Measurements from ENCODE around the gene PLSCR4.

PLSCR4 gene

DNA sequence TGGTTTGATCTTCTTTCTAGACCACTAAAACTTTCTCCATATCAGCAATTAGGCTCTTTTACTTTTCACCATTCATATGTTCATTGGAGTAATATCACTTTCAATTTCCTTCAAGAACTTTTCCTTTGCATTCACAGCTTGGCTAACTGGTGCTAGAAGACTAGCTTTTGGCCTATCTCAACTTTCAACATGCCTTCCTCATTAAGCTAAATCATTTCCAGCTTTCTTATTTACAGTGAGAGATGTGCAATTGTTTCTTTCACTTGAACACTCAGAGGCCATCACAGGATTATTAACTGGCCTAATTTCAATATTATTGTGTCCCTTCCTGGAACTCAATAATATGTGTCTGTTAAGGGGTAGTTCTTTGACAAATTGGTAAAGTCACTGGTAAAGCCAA is 47.1 kb downstream of the PLSCR4 start:
- TF ChIP-seq, protein P1, sequence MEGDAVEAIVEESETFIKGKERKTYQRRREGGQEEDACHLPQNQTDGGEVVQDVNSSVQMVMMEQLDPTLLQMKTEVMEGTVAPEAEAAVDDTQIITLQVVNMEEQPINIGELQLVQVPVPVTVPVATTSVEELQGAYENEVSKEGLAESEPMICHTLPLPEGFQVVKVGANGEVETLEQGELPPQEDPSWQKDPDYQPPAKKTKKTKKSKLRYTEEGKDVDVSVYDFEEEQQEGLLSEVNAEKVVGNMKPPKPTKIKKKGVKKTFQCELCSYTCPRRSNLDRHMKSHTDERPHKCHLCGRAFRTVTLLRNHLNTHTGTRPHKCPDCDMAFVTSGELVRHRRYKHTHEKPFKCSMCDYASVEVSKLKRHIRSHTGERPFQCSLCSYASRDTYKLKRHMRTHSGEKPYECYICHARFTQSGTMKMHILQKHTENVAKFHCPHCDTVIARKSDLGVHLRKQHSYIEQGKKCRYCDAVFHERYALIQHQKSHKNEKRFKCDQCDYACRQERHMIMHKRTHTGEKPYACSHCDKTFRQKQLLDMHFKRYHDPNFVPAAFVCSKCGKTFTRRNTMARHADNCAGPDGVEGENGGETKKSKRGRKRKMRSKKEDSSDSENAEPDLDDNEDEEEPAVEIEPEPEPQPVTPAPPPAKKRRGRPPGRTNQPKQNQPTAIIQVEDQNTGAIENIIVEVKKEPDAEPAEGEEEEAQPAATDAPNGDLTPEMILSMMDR (IDR thresholded peaks at IDR 0.05; ENCODE audit: insufficient read depth, missing control alignments), result no peak
- FAIRE-seq (no peak), DNase-seq (ENCODE audit: insufficient read length, low spot score) (no peak)

DNA sequence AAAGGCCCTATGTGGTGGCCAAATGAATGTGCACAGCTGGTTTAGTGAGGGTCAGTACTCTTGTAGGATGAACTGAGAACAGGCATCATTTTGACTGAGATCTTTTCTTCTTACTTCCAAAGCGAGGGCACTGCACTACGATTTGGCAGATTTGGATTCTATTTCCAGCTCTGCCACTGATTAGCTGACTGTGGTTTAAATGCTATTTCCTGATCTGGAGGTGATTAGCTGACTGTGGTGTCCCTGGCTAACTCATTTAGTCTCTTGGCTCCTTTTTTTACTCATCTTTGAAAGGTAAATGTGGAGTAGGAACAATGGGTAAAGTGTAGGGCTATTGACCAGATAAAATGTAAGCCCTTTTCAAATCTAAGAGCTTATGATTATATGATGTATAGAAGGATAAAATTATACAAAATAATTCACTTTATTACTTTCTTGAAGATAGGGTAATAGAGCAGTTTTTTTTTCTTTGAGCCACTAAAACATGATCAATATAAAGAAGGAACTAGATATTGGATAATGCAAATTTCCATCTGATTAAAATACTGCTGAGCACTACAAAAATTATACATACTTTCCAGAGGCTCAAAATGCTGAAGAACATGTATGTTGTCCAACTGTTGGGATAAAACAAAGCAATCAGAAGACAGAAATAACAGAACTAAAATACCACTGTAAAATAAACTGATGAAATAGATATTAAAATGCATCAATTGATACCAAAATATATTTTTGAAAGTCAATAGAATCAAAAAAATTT is 50.3 kb downstream of the PLSCR4 start:
- no peak for FAIRE-seq

DNA sequence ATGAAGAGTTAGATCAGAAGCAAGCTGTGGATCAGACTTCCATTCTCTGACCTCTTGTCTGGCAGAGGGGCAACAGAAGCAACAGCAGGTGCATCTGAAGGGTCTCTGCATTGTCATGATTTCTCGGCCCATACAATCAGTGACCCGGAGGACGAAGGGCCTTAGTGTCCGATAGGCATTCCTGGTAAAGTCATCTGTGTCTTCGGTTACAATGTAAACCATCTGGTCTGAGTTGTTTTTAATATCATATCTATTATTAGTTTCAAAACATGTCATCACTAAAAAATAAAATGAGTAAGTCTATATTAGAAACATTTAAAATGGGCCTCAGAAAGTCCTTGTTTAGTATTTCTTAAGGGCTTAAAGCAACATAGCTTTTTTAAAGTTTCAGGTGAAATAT is 51.1 kb downstream of the PLSCR4 start:
- FAIRE-seq, result no peak
- no peak for DNase-seq (ENCODE audit: insufficient read length, low spot score)
- TF ChIP-seq, protein P1 (IDR thresholded peaks at IDR 0.05; ENCODE audit: insufficient read depth, missing control alignments), result no peak

More for the DNA sequence above, 50.3 kb downstream of the PLSCR4 start:
- TF ChIP-seq, protein P1 (IDR thresholded peaks at IDR 0.05; ENCODE audit: insufficient read depth, missing control alignments), result no peak
- DNase-seq (ENCODE audit: insufficient read length, low spot score), result no peak

DNA sequence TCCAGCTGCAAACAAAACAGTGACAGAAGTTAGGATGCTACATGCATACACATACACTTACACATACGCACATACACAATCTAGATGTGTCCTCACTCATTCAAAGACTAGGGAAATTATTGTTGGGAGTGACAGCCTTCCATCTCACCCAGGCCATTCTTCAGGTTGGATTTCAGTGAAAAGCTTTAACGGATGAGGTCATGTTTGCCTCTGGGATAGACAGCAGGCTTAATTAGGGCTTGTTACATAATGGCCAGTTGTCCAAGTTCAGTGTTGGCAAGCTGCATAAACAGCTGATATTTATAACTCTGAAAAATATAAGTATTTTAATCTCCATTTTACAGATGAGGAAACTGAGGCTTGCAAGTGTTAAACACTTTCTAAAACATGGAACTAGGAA is 54.1 kb downstream of the PLSCR4 start:
- FAIRE-seq (no peak), DNase-seq (ENCODE audit: insufficient read length, low spot score) (no peak)
- TF ChIP-seq, protein P1 (IDR thresholded peaks at IDR 0.05; ENCODE audit: insufficient read depth, missing control alignments), result no peak

DNA sequence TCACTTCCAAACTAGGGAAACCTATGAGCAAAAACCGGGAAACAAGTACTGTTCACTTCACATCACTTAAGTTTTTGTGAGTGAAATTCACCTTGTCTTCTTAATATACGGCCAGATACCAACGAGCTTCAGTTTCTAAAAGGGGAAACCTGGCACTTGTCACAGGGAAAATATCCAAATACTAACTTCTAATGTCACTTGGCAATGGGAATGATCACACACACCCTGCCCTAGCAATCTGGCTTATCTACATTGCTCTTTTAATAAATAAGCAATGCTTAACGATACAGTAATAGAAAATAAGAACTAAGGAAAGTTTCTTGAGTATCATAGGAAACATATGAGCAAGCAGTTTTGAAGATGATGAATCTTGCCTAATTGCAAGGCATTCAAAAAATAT is 55.3 kb downstream of the PLSCR4 start:
- DNase-seq (ENCODE audit: insufficient read length, low spot score), result no peak
- TF ChIP-seq, protein P1 (IDR thresholded peaks at IDR 0.05; ENCODE audit: insufficient read depth, missing control alignments), result no peak
- FAIRE-seq, result no peak

DNA sequence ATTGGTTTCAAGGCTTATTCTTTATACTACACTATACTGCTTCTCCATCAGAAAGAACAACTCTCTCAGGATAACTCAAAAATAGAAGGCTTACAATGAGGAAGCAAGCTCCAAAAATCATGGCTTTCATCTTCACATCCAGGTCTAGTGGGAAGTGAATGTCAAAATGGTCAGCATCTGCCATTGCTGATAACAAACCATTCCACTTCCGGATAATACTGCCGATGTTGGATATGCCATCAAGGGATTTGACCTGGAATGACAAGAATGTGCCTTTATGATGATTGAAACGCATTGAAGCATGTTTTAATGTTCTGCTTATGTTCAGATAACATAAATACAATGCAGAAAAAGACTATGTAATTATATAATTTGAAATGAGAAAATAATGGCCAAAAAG is 55.9 kb downstream of the PLSCR4 start:
- FAIRE-seq, result no peak
- no peak for DNase-seq (ENCODE audit: insufficient read length, low spot score)
- TF ChIP-seq, protein P1 (IDR thresholded peaks at IDR 0.05; ENCODE audit: insufficient read depth, missing control alignments), result no peak

DNA sequence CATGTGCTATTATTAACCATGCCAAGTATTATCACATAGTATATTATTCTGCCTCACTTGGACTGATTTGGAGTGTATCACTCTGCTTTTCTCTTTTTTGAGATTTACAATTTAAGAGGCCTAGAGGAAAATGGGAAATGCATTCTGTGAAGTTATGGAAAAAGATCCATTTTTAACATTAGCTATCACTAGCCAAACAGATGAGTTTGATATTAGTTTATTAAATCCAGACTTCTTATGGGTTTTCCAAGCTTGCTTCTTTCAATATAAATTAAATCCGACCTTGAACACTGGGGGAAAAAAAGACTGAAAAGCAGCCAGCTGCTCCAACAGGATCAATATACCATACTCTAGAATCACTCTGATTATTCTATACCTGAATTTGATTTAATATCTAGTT is 59.9 kb downstream of the PLSCR4 start:
- FAIRE-seq, result no peak
- TF ChIP-seq, protein P1 (IDR thresholded peaks at IDR 0.05; ENCODE audit: insufficient read depth, missing control alignments), result no peak
- DNase-seq (ENCODE audit: insufficient read length, low spot score), result no peak
